Mesendoderm (in vitro differentiated cells): ENCODE measurements around the gene CXCL8.
A peak's percentile ranks its signal among the peaks of the same experiment; 100 is the strongest.

Source experiments
- DNase-seq: peaks from one replicate; pipeline ENCODE4 v3.0.0; 2013
- H2AK5ac ChIP-seq: 2 replicates; pipeline ENCODE4 v1.6.1; 2013; ENCODE audit warnings: low read length, inconsistent platforms
- H2BK120ac ChIP-seq: 2 replicates; pipeline ENCODE4 v1.6.1; 2013; ENCODE audit warnings: low read depth, mild to moderate bottlenecking, low read length, moderate library complexity, mixed read lengths
- H2BK15ac ChIP-seq: replicated peaks from 2 replicates; pipeline ENCODE4 v1.6.1; 2013; ENCODE audit warnings: low read depth, mild to moderate bottlenecking, moderate library complexity
- H2BK5ac ChIP-seq: 2 replicates; pipeline ENCODE4 v1.6.1; 2013; ENCODE audit warnings: low read length, inconsistent platforms
- H3K18ac ChIP-seq: 2 replicates; pipeline ENCODE4 v1.6.1; 2013; ENCODE audit warnings: mild to moderate bottlenecking, low read length, mixed read lengths
- H3K23ac ChIP-seq: one replicate; pipeline ENCODE4 v1.6.1; 2013; ENCODE audit warnings: low read length
- H3K27ac ChIP-seq: 2 replicates; pipeline ENCODE4 v1.5.1; 2013; ENCODE audit warnings: low read depth, mild to moderate bottlenecking, inconsistent platforms, low read length, moderate library complexity
- H3K27me3 ChIP-seq: 2 replicates; pipeline ENCODE4 v1.6.1; 2013; ENCODE audit warnings: low read length, control low read depth, mild to moderate bottlenecking, inconsistent platforms; ENCODE audit not compliant: insufficient read depth, poor library complexity
- H3K36me3 ChIP-seq: 2 replicates; pipeline ENCODE4 v1.6.1; 2013; ENCODE audit warnings: low read length, inconsistent platforms; ENCODE audit not compliant: control insufficient read depth, insufficient read depth
- H3K4ac ChIP-seq: one replicate; pipeline ENCODE4 v1.6.1; 2013; ENCODE audit warnings: low read depth, mild to moderate bottlenecking, low read length, moderate library complexity
- H3K4me1 ChIP-seq: 2 replicates; pipeline ENCODE4 v1.6.1; 2013; ENCODE audit warnings: low read depth, low read length, inconsistent platforms; ENCODE audit not compliant: control insufficient read depth
- H3K4me2 ChIP-seq: 2 replicates; pipeline ENCODE4 v1.6.1; 2013; ENCODE audit warnings: low read length
- H3K4me3 ChIP-seq: 2 replicates; pipeline ENCODE4 v1.5.1; 2013; ENCODE audit warnings: mild to moderate bottlenecking, low read length
- H3K56ac ChIP-seq: one replicate; pipeline ENCODE4 v1.6.1; 2013; ENCODE audit warnings: low read length
- H3K79me1 ChIP-seq: 2 replicates; pipeline ENCODE4 v1.6.1; 2013; ENCODE audit warnings: low read length, inconsistent platforms
- H3K79me2 ChIP-seq: 2 replicates; pipeline ENCODE4 v1.6.1; 2013; ENCODE audit warnings: mild to moderate bottlenecking, low read length; ENCODE audit not compliant: control insufficient read depth, insufficient read depth
- H3K9ac ChIP-seq: 2 replicates; pipeline ENCODE4 v1.6.1; 2013; ENCODE audit warnings: low read length, inconsistent platforms
- H4K5ac ChIP-seq: one replicate; pipeline ENCODE4 v1.6.1; 2013; ENCODE audit warnings: low read length
- H4K8ac ChIP-seq: one replicate; pipeline ENCODE4 v1.6.1; 2013; ENCODE audit warnings: low read depth, mild to moderate bottlenecking, control low read depth, low read length, moderate library complexity
- WGBS: extraction: QIAGEN DNeasy Blood & Tissue Kit; methylation state at CpG from one replicate; pipeline ENCODE4 v1.1.7; 2013; ENCODE audit warnings: low lambda C conversion rate, missing lambda C conversion rate; ENCODE audit not compliant: insufficient coverage; ENCODE audit errors: extremely low coverage; 5-methylcytosine and 5-hydroxymethylcytosine counted together

Gene CXCL8

DNA sequence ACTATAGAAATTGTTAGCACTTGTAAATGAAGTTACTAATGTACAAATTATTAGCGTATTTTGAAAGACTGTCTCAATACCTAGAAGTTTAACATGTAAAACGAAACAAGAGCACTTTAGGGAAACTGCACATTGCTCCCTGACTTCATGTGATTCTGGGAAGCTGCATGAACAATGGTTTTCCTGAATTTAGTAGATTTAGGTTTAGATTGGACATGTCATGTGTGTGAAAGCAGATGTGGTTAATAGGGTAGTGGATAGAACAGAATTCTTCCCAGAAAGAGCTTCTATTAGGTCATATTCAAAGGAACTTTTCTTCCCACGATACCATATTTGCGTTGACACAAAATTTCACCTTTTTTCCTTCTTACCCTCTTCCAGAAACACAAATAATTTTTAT lies 14.9 kb upstream of the CXCL8 start:
- no peak overlapping the region for H3K9ac ChIP-seq
- no peaks in the 10 kb centered on the region for H3K27me3 ChIP-seq
- H3K79me2 ChIP-seq = no peaks in the 10 kb centered on the region
- no peaks in the 10 kb centered on the region for H3K4me1 ChIP-seq
- H2BK120ac ChIP-seq = no peak overlapping the region
- no peak overlapping the region for H3K18ac ChIP-seq
- no peak for DNase-seq
- no peak overlapping the region for H3K56ac ChIP-seq
- H3K4me3 ChIP-seq = no peak overlapping the region
- no peaks in the 10 kb centered on the region for H3K79me1 ChIP-seq
- no peak overlapping the region for H4K8ac ChIP-seq
- no peak overlapping the region for H2BK15ac ChIP-seq
- H2BK5ac ChIP-seq = no peak overlapping the region
- H2AK5ac ChIP-seq = no peak overlapping the region
- H3K36me3 ChIP-seq = no peaks in the 10 kb centered on the region
- H3K23ac ChIP-seq = no peak overlapping the region
- H3K4me2 ChIP-seq = no peak overlapping the region
- H3K4ac ChIP-seq = no peak overlapping the region
- WGBS = no CpG with 5 or more reads among the region's 4 CpGs
- H4K5ac ChIP-seq = no peak overlapping the region
- no peak overlapping the region for H3K27ac ChIP-seq

DNA sequence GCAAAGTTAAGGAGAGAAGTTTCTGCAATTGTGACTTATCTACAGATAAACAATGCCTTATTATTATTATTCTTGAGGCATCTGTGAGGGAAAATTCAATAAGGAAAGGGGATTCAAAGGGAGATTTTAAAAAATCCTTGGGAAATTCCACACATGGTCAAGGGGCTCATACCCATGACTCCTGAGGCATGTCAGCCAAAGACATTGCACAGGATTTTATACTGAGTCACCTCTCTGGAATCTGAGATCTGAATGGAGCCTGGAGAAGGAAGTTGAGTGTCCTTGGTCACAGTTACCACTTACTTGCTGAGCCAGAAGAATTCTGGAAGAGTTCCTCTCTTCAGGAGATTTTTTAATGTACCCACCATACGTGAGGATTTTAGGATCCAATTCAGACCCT lies 14.4 kb upstream of the CXCL8 start:
- Histone ChIP-seq H3K36me3 (no peaks in the 10 kb centered on the region), H2BK15ac (no peak overlapping the region), H4K8ac (no peak overlapping the region), H3K4me1 (no peaks in the 10 kb centered on the region), H2AK5ac (no peak overlapping the region), H2BK120ac (no peak overlapping the region), H3K4ac (no peak overlapping the region), H3K27ac (no peak overlapping the region), H3K4me2 (no peak overlapping the region), H4K5ac (no peak overlapping the region), H3K18ac (no peak overlapping the region), H3K27me3 (no peaks in the 10 kb centered on the region), H3K9ac (no peak overlapping the region), H3K79me2 (no peaks in the 10 kb centered on the region), H3K4me3 (no peak overlapping the region), H2BK5ac (no peak overlapping the region), H3K23ac (no peak overlapping the region), H3K79me1 (no peaks in the 10 kb centered on the region), H3K56ac (no peak overlapping the region)
- no CpG with 5 or more reads among the region's 1 CpG for whole genome bisulfite sequencing
- peak; percentile 91 for DNase-seq

DNA sequence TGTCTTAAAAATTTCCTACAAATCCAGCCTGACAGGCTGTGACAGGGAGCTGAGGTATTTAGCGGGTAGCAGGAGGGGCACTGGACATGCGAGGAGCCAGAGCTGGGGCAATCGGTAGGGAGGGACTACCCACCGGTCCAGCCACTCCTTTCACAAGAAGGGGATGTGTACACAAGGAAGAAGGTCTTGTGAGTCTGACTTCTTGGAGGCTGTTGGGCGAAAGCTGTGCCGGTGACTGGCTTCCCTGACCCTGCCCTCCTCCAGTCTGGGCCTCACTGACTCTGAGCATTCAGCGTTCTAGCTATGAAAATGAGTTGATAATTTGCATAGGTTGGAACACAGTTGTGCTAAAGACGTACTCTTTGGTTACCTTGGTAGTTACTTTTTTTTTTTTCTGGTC lies 12.7 kb upstream of the CXCL8 start:
- Histone ChIP-seq H2BK15ac (no peak overlapping the region), H3K27me3 (no peaks in the 10 kb centered on the region), H2BK120ac (no peak overlapping the region), H2BK5ac (no peak overlapping the region), H3K4me2 (no peak overlapping the region), H3K4me3 (no peak overlapping the region), H3K4me1 (no peaks in the 10 kb centered on the region), H3K4ac (no peak overlapping the region), H4K5ac (no peak overlapping the region), H3K79me1 (no peaks in the 10 kb centered on the region), H3K23ac (no peak overlapping the region), H3K9ac (no peak overlapping the region), H3K18ac (no peak overlapping the region), H3K56ac (no peak overlapping the region), H3K79me2 (no peaks in the 10 kb centered on the region), H3K36me3 (no peaks in the 10 kb centered on the region), H3K27ac (no peak overlapping the region), H4K8ac (no peak overlapping the region), H2AK5ac (no peak overlapping the region)
- DNase-seq = no peak
- no CpG with 5 or more reads among the region's 8 CpGs for WGBS

DNA sequence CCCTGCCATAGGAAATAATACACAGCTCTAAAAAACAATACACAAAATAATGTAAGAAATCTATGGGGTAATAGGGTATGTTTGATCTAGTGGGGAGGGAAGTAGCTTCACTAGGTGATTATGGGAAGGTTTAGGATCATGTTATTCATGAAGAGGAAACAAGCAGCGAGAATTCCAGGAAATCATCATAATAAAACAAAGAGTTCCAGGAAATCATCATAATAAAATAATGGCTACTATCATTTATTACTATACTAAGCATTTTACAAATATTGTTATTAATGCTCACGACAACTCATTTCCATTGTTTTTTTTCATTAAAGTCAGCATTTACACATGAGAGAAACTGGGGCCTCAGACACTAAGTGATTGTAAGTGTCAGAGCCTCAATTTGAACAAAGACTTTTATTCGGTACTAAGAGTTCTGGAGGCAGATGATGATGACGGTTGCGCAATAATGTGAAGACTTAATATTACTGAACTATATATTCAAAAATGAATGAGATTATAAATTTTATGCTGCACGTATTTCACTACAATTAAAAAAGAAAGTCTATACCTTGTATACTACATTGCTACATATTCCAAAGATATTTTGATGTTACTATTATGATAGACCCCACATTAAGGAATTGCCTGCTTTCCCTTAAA lies 12.2 kb upstream of the CXCL8 start:
- H3K4me3 ChIP-seq = no peak overlapping the region
- H2BK120ac ChIP-seq = no peak overlapping the region
- no peaks in the 10 kb centered on the region for H3K79me2 ChIP-seq
- H3K27ac ChIP-seq = no peak overlapping the region
- no peak overlapping the region for H3K23ac ChIP-seq
- H3K79me1 ChIP-seq = no peaks in the 10 kb centered on the region
- H3K18ac ChIP-seq = no peak overlapping the region
- H2BK5ac ChIP-seq = no peak overlapping the region
- no peaks in the 10 kb centered on the region for H3K36me3 ChIP-seq
- H3K9ac ChIP-seq = no peak overlapping the region
- H3K56ac ChIP-seq = no peak overlapping the region
- H4K5ac ChIP-seq = no peak overlapping the region
- no peaks in the 10 kb centered on the region for H3K4me1 ChIP-seq
- H4K8ac ChIP-seq = no peak overlapping the region
- no peak overlapping the region for H2BK15ac ChIP-seq
- H3K27me3 ChIP-seq = no peaks in the 10 kb centered on the region
- H3K4me2 ChIP-seq = no peak overlapping the region
- DNase-seq = no peak
- no peak overlapping the region for H2AK5ac ChIP-seq
- no peak overlapping the region for H3K4ac ChIP-seq
- no CpG with 5 or more reads among the region's 6 CpGs for WGBS

DNA sequence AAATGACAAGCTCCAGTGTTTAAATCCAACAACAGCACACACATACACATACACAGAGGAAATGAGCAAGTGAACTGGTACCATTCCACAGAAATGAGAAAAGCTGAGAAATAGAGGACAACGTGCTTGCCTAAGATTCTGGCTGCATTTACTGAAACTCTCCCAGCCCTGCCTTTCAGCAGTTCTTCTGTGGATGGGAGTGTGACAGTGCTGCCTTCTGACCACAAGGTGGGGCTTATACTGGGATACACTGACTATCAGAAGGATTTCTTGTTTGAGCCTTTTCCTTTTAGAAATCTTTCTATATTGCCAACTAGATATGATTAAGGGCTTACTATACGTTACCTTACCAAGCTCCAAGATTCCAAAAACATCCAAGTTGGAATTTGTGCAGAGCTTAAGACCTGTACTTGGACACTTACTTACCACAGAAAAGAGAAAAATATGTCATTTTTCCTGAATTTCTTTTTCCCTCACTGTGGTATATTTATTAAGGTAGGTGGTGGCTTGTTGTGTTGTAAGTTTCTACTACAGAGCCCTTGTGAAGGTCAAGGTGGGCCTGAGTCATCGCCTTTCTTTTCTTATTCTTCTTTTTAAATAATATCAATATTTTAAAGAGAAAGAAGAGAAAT lies 10.7 kb upstream of the CXCL8 start:
- no peak overlapping the region for H4K5ac ChIP-seq
- no peak overlapping the region for H3K9ac ChIP-seq
- H2BK120ac ChIP-seq = no peak overlapping the region
- H3K4me3 ChIP-seq = no peak overlapping the region
- H4K8ac ChIP-seq = no peak overlapping the region
- H3K23ac ChIP-seq = no peak overlapping the region
- no peaks in the 10 kb centered on the region for H3K4me1 ChIP-seq
- no peaks in the 10 kb centered on the region for H3K79me1 ChIP-seq
- DNase-seq = peak; percentile 74
- H2BK5ac ChIP-seq = no peak overlapping the region
- H3K36me3 ChIP-seq = no peaks in the 10 kb centered on the region
- no peak overlapping the region for H3K4ac ChIP-seq
- no CpG with 5 or more reads among the region's 3 CpGs for WGBS
- no peaks in the 10 kb centered on the region for H3K27me3 ChIP-seq
- H3K27ac ChIP-seq = no peak overlapping the region
- H3K4me2 ChIP-seq = no peak overlapping the region
- no peak overlapping the region for H3K56ac ChIP-seq
- no peak overlapping the region for H2BK15ac ChIP-seq
- H3K79me2 ChIP-seq = no peaks in the 10 kb centered on the region
- H3K18ac ChIP-seq = no peak overlapping the region
- H2AK5ac ChIP-seq = no peak overlapping the region

DNA sequence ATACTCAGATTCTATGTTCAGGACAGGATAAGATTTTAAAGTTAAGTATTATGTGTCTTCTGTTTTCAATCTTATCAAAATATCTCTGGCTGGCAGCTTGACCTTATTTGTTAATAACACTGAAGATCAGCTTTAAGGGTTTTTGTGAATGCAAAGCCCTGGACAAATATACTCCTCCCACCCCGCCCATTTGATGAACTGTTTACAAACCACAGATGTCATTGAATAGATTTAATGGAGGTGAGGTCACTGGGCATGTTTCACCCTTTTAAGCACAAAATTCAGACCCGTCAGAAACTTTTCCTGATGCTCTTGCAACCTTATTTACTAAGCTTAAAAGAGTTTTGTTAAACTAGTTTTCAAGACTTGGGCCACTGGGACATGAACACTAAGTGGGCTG lies 10.1 kb upstream of the CXCL8 start:
- Histone ChIP-seq H3K9ac (no peak overlapping the region), H2BK5ac (no peak overlapping the region), H2AK5ac (no peak overlapping the region), H3K27ac (no peak overlapping the region), H3K79me1 (no peaks in the 10 kb centered on the region), H3K4me1 (no peaks in the 10 kb centered on the region), H2BK15ac (no peak overlapping the region), H3K56ac (no peak overlapping the region), H3K23ac (no peak overlapping the region), H3K4me2 (no peak overlapping the region), H3K4ac (no peak overlapping the region), H2BK120ac (no peak overlapping the region), H3K4me3 (no peak overlapping the region), H4K8ac (no peak overlapping the region), H4K5ac (no peak overlapping the region), H3K18ac (no peak overlapping the region), H3K36me3 (no peaks in the 10 kb centered on the region), H3K79me2 (no peaks in the 10 kb centered on the region), H3K27me3 (no peaks in the 10 kb centered on the region)
- no peak for DNase-seq
- WGBS = no CpG with 5 or more reads among the region's 2 CpGs
